Astrocyte (in vitro differentiated cells and primary cell): ENCODE measurements around the gene HNMT. TPM values are rescaled to one million over a fixed set of nuclear protein-coding genes. Genes with fewer than 3 reads are reported as not detected.

ENCODE experiments used
- DNase-seq: peaks from one replicate; pipeline ENCODE4 v3.0.0-alpha.2; 2010; ENCODE audit warnings: low read depth
- FAIRE-seq: peaks from 2 replicates; lab custom pipeline; 2011; peaks lifted over from hg19 to GRCh38; lab: Jason Lieb, UNC
- H2AFZ ChIP-seq: 2 replicates; pipeline ENCODE4 v1.6.0; 2012; ENCODE audit warnings: low read depth, low read length, inconsistent platforms
- H3K27ac ChIP-seq: 2 replicates; pipeline ENCODE4 v1.5.1; 2011; ENCODE audit warnings: low read depth, low read length, inconsistent platforms
- H3K27me3 ChIP-seq: 2 replicates; pipeline ENCODE4 v1.6.0; 2011; ENCODE audit warnings: low read length, inconsistent platforms; ENCODE audit not compliant: insufficient read depth
- H3K36me3 ChIP-seq: 2 replicates; pipeline ENCODE4 v1.5.1; 2011; ENCODE audit warnings: low read length, inconsistent platforms; ENCODE audit not compliant: insufficient read depth
- H3K4me1 ChIP-seq: 2 replicates; pipeline ENCODE4 v1.5.1; 2011; ENCODE audit warnings: low read length, inconsistent platforms; ENCODE audit not compliant: insufficient read depth
- H3K4me2 ChIP-seq: 2 replicates; pipeline ENCODE4 v1.6.0; 2012; ENCODE audit warnings: low read length, inconsistent platforms
- H3K4me3 ChIP-seq: 2 replicates; pipeline ENCODE4 v1.5.1; 2011; ENCODE audit warnings: low read depth, mild to moderate bottlenecking, low read length, inconsistent platforms; ENCODE audit not compliant: insufficient read depth
- H3K79me2 ChIP-seq: 2 replicates; pipeline ENCODE4 v1.6.0; 2012; ENCODE audit warnings: mild to moderate bottlenecking, low read length, inconsistent platforms; ENCODE audit not compliant: insufficient read depth
- H3K9ac ChIP-seq: 2 replicates; pipeline ENCODE4 v1.6.0; 2012; ENCODE audit warnings: mild to moderate bottlenecking, low read length, inconsistent platforms
- H3K9me3 ChIP-seq: 2 replicates; pipeline ENCODE4 v1.5.1; 2012; ENCODE audit warnings: low read depth, mild to moderate bottlenecking, low read length, inconsistent platforms; ENCODE audit not compliant: insufficient read depth
- H4K20me1 ChIP-seq: 2 replicates; pipeline ENCODE4 v1.6.0; 2012; ENCODE audit warnings: low read length, inconsistent platforms; ENCODE audit not compliant: insufficient read depth
- H3K27ac Mint-ChIP-seq: one replicate; pipeline ENCODE4 v1.8.0; 2021; ENCODE audit warnings: mild to moderate bottlenecking, mixed read lengths; ENCODE audit not compliant: unreplicated experiment
- H3K27me3 Mint-ChIP-seq: one replicate; pipeline ENCODE4 v1.8.0; 2021; ENCODE audit warnings: low read depth, mixed read lengths; ENCODE audit not compliant: unreplicated experiment
- H3K36me3 Mint-ChIP-seq: one replicate; pipeline ENCODE4 v1.8.0; 2021; ENCODE audit warnings: low read depth, mixed read lengths; ENCODE audit not compliant: unreplicated experiment
- H3K4me1 Mint-ChIP-seq: one replicate; pipeline ENCODE4 v1.8.0; 2021; ENCODE audit warnings: low read depth, mixed read lengths; ENCODE audit not compliant: unreplicated experiment
- H3K4me3 Mint-ChIP-seq: one replicate; pipeline ENCODE4 v1.8.0; 2021; ENCODE audit warnings: mild to moderate bottlenecking, moderate library complexity, mixed read lengths; ENCODE audit not compliant: unreplicated experiment
- H3K9me3 Mint-ChIP-seq: one replicate; pipeline ENCODE4 v1.8.0; 2021; ENCODE audit warnings: mild to moderate bottlenecking, mixed read lengths; ENCODE audit not compliant: unreplicated experiment
- EZH2 ChIP-seq: IDR thresholded peaks from 2 replicates; pipeline ENCODE4 v1.6.1; 2012; ENCODE audit warnings: mild to moderate bottlenecking, low read length, inconsistent platforms; ENCODE audit not compliant: insufficient read depth
- total RNA-seq: library from RNA; stranded (reverse); gene quantifications from 2 replicates; pipeline ENCODE4 v1.2.1, GENCODE V29; 2021
- TF ChIP-seq, protein P1 (sequence below): IDR thresholded peaks from 2 replicates; pipeline ENCODE4 v1.5.1; 2011; ENCODE audit warnings: low read depth, mild to moderate bottlenecking, inconsistent platforms, low read length, moderate library complexity; ENCODE audit not compliant: insufficient read depth

Gene HNMT
- total RNA-seq, 1 donor from 2014 or later: 15.3 TPM

GRCh38 chr2:137928547-137929518 lies 35.4 kb upstream of the HNMT start:
- Histone ChIP-seq H3K27me3 (no peaks in the 10 kb centered on the region), H3K9me3 (no peaks in the 10 kb centered on the region), H3K36me3 (no peaks in the 10 kb centered on the region), H4K20me1 (no peaks in the 10 kb centered on the region), H3K27ac (peak overlapping the region; percentile 50), H2AFZ (peak overlapping the region; percentile 5), H3K4me1 (peaks cover 15% of the 10 kb centered on the region), H3K4me2 (peak overlapping the region; percentile 42), H3K79me2 (no peaks in the 10 kb centered on the region), H3K9ac (no peak overlapping the region), H3K4me3 (no peak overlapping the region)
- Mint-ChIP-seq H3K27ac (peak overlapping the region; percentile 94), H3K36me3 (no peaks in the 10 kb centered on the region), H3K4me3 (no peak overlapping the region), H3K27me3 (no peaks in the 10 kb centered on the region), H3K9me3 (no peaks in the 10 kb centered on the region), H3K4me1 (peaks cover 29% of the 10 kb centered on the region)
- DNase-seq: peak; percentile 90
- FAIRE-seq: peak; percentile 39
- TF ChIP-seq EZH2: no peak
- TF ChIP-seq, protein P1, sequence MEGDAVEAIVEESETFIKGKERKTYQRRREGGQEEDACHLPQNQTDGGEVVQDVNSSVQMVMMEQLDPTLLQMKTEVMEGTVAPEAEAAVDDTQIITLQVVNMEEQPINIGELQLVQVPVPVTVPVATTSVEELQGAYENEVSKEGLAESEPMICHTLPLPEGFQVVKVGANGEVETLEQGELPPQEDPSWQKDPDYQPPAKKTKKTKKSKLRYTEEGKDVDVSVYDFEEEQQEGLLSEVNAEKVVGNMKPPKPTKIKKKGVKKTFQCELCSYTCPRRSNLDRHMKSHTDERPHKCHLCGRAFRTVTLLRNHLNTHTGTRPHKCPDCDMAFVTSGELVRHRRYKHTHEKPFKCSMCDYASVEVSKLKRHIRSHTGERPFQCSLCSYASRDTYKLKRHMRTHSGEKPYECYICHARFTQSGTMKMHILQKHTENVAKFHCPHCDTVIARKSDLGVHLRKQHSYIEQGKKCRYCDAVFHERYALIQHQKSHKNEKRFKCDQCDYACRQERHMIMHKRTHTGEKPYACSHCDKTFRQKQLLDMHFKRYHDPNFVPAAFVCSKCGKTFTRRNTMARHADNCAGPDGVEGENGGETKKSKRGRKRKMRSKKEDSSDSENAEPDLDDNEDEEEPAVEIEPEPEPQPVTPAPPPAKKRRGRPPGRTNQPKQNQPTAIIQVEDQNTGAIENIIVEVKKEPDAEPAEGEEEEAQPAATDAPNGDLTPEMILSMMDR: no peak

DNA sequence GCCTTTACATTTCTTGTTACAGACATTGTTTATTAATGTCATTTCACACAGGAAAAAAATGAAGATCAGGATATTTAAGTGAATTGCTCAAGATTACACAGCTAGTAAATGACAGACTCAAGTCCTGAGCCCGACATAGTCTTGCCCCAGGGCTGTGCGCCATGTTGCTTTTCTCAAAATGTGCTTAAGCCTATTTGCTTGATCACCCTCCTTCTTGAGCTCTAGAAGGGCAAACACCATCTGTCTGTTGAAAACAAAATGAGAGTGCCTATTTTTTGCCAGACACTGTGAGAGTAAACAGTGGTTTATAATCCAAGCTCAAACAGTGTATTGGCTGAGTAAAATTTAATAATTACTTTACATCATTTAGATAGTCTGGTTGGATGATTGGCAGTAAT lies 34.8 kb upstream of the HNMT start:
- Histone ChIP-seq H3K27ac (peak overlapping the region; percentile 50), H4K20me1 (no peaks in the 10 kb centered on the region), H3K4me3 (no peak overlapping the region), H3K79me2 (no peaks in the 10 kb centered on the region), H3K27me3 (no peaks in the 10 kb centered on the region), H3K4me2 (peak overlapping the region; percentile 23), H3K36me3 (no peaks in the 10 kb centered on the region), H3K9ac (no peak overlapping the region), H3K9me3 (no peaks in the 10 kb centered on the region), H3K4me1 (peaks cover 15% of the 10 kb centered on the region), H2AFZ (peak overlapping the region; percentile 5)
- Mint-ChIP-seq H3K27ac (peak overlapping the region; percentile 87), H3K4me1 (peaks cover 25% of the 10 kb centered on the region), H3K9me3 (no peaks in the 10 kb centered on the region), H3K4me3 (no peak overlapping the region), H3K36me3 (no peaks in the 10 kb centered on the region), H3K27me3 (no peaks in the 10 kb centered on the region)
- no peak for TF ChIP-seq EZH2
- TF ChIP-seq, protein P1: no peak
- DNase-seq (no peak), FAIRE-seq (no peak)
